Kidney (tissue), 14 donors: ENCODE measurements around the gene CD180. TPM values are rescaled to one million over a fixed set of nuclear protein-coding genes. Genes with fewer than 3 reads are reported as not detected.

Experiments
- DNase-seq, 5 donors: peaks; one replicate each; pipeline ENCODE4 v3.0.0-alpha.2; 2013 to 2020
- FAIRE-seq: peaks from 2 replicates; lab custom pipeline; 2012; peaks lifted over from hg19 to GRCh38; lab: Jason Lieb, UNC
- H3K27ac ChIP-seq, 2 donors: one replicate each; pipeline ENCODE4 v1.7.0; 2013; ENCODE audit warnings: low read depth in 2 of 2, low read length in 2 of 2, inconsistent platforms in 1 of 2
- H3K27me3 ChIP-seq: one replicate; pipeline ENCODE4 v1.7.1; 2013; ENCODE audit warnings: low read length, inconsistent platforms; ENCODE audit not compliant: control insufficient read depth, insufficient read depth
- H3K36me3 ChIP-seq, 3 donors: one replicate each; pipeline versions ENCODE4 v1.7.0 to v1.7.1; 2013; ENCODE audit warnings: low read length in 3 of 3, control low read depth in 1 of 3, inconsistent platforms in 1 of 3; ENCODE audit not compliant: insufficient read depth in 3 of 3, control insufficient read depth in 2 of 3
- H3K4me1 ChIP-seq, 3 donors: one replicate each; pipeline versions ENCODE4 v1.7.0 to v1.7.1; 2013; ENCODE audit warnings: low read length in 3 of 3, inconsistent platforms in 1 of 3, low read depth in 1 of 3; ENCODE audit not compliant: control insufficient read depth in 2 of 3, insufficient read depth in 2 of 3
- H3K4me3 ChIP-seq, 3 donors: one replicate each; pipeline versions ENCODE4 v1.7.0 to v1.8.1; 2013; ENCODE audit warnings: low read length in 3 of 3, control low read depth in 1 of 3, inconsistent platforms in 1 of 3
- H3K9ac ChIP-seq, 3 donors: one replicate each; pipeline versions ENCODE4 v1.7.0 to v1.7.1; 2013; ENCODE audit warnings: low read length in 3 of 3, control low read depth in 1 of 3, inconsistent platforms in 1 of 3
- H3K9me3 ChIP-seq, 3 donors: one replicate each; pipeline versions ENCODE4 v1.7.0 to v1.7.1; 2013; ENCODE audit warnings: low read length in 3 of 3, control low read depth in 1 of 3, inconsistent platforms in 1 of 3; ENCODE audit not compliant: control insufficient read depth in 2 of 3, insufficient read depth in 1 of 3
- intact Hi-C: fragments of 100-400 bp; cut with DNase I; formaldehyde crosslinking; loops from one replicate; pipeline ENCODE4 v1.11.1; 2022
- polyA plus RNA-seq: library from polyadenylated mRNA; stranded (reverse); fragments of 350-450 nt; fragmentation: Illumina TruSeq; extraction: RNeasy Lipid Tissue Mini Kit (QIAGEN cat#74804); gene quantifications from one replicate; pipeline ENCODE4 v1.2.3, GENCODE V29; 2014; ENCODE audit warnings: low read depth, low replicate concordance; ENCODE audit not compliant: insufficient read depth
- total RNA-seq: library from RNA; stranded (reverse); fragmentation: NEBNext Ultra II Directional; extraction: Animal tissue kit (Norgen Biotek cat#: 25700); gene quantifications from one replicate; pipeline ENCODE4 v1.2.1, GENCODE V29; 2021
- TF ChIP-seq, protein P1 (sequence below): IDR thresholded peaks from 3 replicates; pipeline ENCODE4 v1.5.1; 2012; ENCODE audit warnings: mild to moderate bottlenecking, moderate library complexity, borderline replicate concordance; ENCODE audit not compliant: insufficient read depth; ENCODE audit errors: extremely low read depth
- donor health status: control.
- donor health status: control.
- donor health status: control.
- donor health status: control.
- donor health status: control.
- donor health status: DM: yes; HTN: yes; CAD: no.
- donor health status: Normal renal cell carcinoma (clear cell type).

The CD180 gene
- total and polyA plus RNA-seq, 2 donors from 2014 or later: 0.28 to 3.3 TPM

GRCh38 chr5:67146574-67146973, 50.0 kb downstream of the CD180 start:
- Histone ChIP-seq H3K36me3 (peaks cover 10 to 61% (median 37%) of the 10 kb centered on the region in 3 donors), H3K4me1 (no peaks in the 10 kb centered on the region), H3K9me3 (no peaks in the 10 kb centered on the region), H3K27me3 (no peaks in the 10 kb centered on the region), H3K27ac (no peak overlapping the region), H3K4me3 (no peak overlapping the region), H3K9ac (no peak overlapping the region)
- intact Hi-C loops: no loop called here
- no peak for FAIRE-seq
- TF ChIP-seq, protein P1, sequence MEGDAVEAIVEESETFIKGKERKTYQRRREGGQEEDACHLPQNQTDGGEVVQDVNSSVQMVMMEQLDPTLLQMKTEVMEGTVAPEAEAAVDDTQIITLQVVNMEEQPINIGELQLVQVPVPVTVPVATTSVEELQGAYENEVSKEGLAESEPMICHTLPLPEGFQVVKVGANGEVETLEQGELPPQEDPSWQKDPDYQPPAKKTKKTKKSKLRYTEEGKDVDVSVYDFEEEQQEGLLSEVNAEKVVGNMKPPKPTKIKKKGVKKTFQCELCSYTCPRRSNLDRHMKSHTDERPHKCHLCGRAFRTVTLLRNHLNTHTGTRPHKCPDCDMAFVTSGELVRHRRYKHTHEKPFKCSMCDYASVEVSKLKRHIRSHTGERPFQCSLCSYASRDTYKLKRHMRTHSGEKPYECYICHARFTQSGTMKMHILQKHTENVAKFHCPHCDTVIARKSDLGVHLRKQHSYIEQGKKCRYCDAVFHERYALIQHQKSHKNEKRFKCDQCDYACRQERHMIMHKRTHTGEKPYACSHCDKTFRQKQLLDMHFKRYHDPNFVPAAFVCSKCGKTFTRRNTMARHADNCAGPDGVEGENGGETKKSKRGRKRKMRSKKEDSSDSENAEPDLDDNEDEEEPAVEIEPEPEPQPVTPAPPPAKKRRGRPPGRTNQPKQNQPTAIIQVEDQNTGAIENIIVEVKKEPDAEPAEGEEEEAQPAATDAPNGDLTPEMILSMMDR: no peak
- DNase-seq: no peak

DNA sequence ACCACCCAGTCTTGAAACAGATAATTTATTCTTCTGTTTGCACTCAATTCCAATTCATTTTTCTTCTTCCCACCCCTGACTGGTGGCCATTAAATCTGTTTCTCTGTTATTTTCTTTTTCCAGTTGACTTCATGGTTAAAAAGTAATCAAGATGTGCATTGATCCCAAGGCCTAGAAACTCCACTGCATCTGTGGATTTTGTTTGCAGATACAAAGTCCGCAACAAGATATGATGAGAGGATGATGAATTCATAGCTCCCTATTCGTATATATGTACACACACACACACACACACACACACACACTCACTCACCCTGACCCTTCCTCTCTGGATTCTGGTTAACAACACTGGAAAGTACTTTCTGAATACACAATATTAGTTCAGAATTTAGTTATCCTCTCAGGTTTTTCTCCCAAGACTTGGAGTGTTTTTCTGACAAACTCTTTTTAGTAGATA, 52.4 kb downstream of the CD180 start:
- H3K9ac ChIP-seq: no peak overlapping the region
- no peaks in the 10 kb centered on the region for H3K4me1 ChIP-seq
- H3K27ac ChIP-seq: no peak overlapping the region
- intact Hi-C loops: no loop called here
- FAIRE-seq (no peak), DNase-seq (no peak)
- no peaks in the 10 kb centered on the region for H3K9me3 ChIP-seq
- no peaks in the 10 kb centered on the region for H3K27me3 ChIP-seq
- H3K4me3 ChIP-seq: no peak overlapping the region
- H3K36me3 ChIP-seq: peaks cover 5 to 56% (median 33%) of the 10 kb centered on the region in 3 donors
- TF ChIP-seq, protein P1: no peak

GRCh38 chr5:67143549-67143948, 53.0 kb downstream of the CD180 start:
- TF ChIP-seq, protein P1: no peak
- intact Hi-C loops: no loop called here
- H3K36me3 ChIP-seq: peaks cover 5 to 57% (median 31%) of the 10 kb centered on the region in 3 donors
- DNase-seq (no peak), FAIRE-seq (no peak)
- no peaks in the 10 kb centered on the region for H3K4me1 ChIP-seq
- no peak overlapping the region for H3K27ac ChIP-seq
- no peak overlapping the region for H3K4me3 ChIP-seq
- H3K27me3 ChIP-seq: no peaks in the 10 kb centered on the region
- no peaks in the 10 kb centered on the region for H3K9me3 ChIP-seq
- no peak overlapping the region for H3K9ac ChIP-seq

GRCh38 chr5:67142816-67143215, 53.8 kb downstream of the CD180 start:
- intact Hi-C loops: no loop called here

More at GRCh38 chr5:67142816-67143215, 53.8 kb downstream of the CD180 start:
- TF ChIP-seq, protein P1: no peak
- Histone ChIP-seq H3K27ac (no peak overlapping the region), H3K9ac (no peak overlapping the region), H3K9me3 (no peaks in the 10 kb centered on the region), H3K4me3 (no peak overlapping the region), H3K4me1 (no peaks in the 10 kb centered on the region), H3K27me3 (no peaks in the 10 kb centered on the region), H3K36me3 (peaks cover 5 to 58% (median 31%) of the 10 kb centered on the region in 3 donors)
- DNase-seq: no peak
- FAIRE-seq: no peak
